Loucy (cell line): ENCODE results near the gene ZKSCAN1.

Experiments used
- CTCF ChIP-seq: fragments of 200-600 bp; sonication (generic); conservative IDR thresholded peaks from 2 replicates; pipeline ENCODE4 v1.5.1; 2014; ENCODE audit warnings: mild to moderate bottlenecking, antibody characterized with exemption, low read length
- EZH2phosphoT487 ChIP-seq: fragments of 200-600 bp; IDR thresholded peaks from 2 replicates; pipeline ENCODE4 v1.6.1; 2018; ENCODE audit warnings: antibody characterized with exemption, mild to moderate bottlenecking, moderate library complexity, borderline replicate concordance

- no peak for TF ChIP-seq CTCF
- no peak for TF ChIP-seq EZH2phosphoT487
Measured at GRCh38 chr7:100088621-100089457, 73.4 kb downstream of the ZKSCAN1 start, which contains the start of gene COPS6.
